Parathyroid adenoma (tissue), 2 donors: ENCODE measurements around the gene ITGB1.

Source experiments
- H2AFZ ChIP-seq: fragments of 300-600 bp; sonication (generic); one replicate; pipeline ENCODE4 v1.7.0; 2017; ENCODE audit warnings: antibody characterized with exemption, mild to moderate bottlenecking
- H3K27ac ChIP-seq: fragments of 300-600 bp; sonication (generic); one replicate; pipeline ENCODE4 v1.7.0; 2017
- H3K27me3 ChIP-seq: fragments of 300-600 bp; sonication (generic); one replicate; pipeline ENCODE4 v1.7.0; 2017; ENCODE audit warnings: low read length; ENCODE audit not compliant: control insufficient read depth, insufficient read depth
- H3K36me3 ChIP-seq: fragments of 300-600 bp; sonication (generic); one replicate; pipeline ENCODE4 v1.7.0; 2017; ENCODE audit warnings: low read length; ENCODE audit not compliant: control insufficient read depth, insufficient read depth
- H3K4me1 ChIP-seq: fragments of 300-600 bp; sonication (generic); one replicate; pipeline ENCODE4 v1.7.0; 2017; ENCODE audit warnings: control low read depth
- H3K4me2 ChIP-seq: fragments of 300-600 bp; sonication (generic); one replicate; pipeline ENCODE4 v1.7.0; 2017; ENCODE audit warnings: low read length
- H3K4me3 ChIP-seq: fragments of 300-600 bp; sonication (generic); one replicate; pipeline ENCODE4 v1.7.0; 2017; ENCODE audit warnings: low read depth, low read length
- H3K79me2 ChIP-seq: fragments of 300-600 bp; sonication (generic); one replicate; pipeline ENCODE4 v1.7.0; 2017; ENCODE audit warnings: control low read depth
- H3K9ac ChIP-seq: fragments of 300-600 bp; sonication (generic); one replicate; pipeline ENCODE4 v1.7.0; 2017; ENCODE audit warnings: mild to moderate bottlenecking
- H3K9me3 ChIP-seq: fragments of 300-600 bp; sonication (generic); one replicate; pipeline ENCODE4 v1.7.0; 2017; ENCODE audit warnings: low read length; ENCODE audit not compliant: control insufficient read depth
- TF ChIP-seq, protein P1 (sequence below): fragments of 300-600 bp; sonication (generic); IDR thresholded peaks from one replicate; pipeline ENCODE4 v1.7.0; 2017; ENCODE audit warnings: antibody characterized with exemption, mild to moderate bottlenecking
- donor health status: primary hyperparathyroidism.

Gene ITGB1

DNA sequence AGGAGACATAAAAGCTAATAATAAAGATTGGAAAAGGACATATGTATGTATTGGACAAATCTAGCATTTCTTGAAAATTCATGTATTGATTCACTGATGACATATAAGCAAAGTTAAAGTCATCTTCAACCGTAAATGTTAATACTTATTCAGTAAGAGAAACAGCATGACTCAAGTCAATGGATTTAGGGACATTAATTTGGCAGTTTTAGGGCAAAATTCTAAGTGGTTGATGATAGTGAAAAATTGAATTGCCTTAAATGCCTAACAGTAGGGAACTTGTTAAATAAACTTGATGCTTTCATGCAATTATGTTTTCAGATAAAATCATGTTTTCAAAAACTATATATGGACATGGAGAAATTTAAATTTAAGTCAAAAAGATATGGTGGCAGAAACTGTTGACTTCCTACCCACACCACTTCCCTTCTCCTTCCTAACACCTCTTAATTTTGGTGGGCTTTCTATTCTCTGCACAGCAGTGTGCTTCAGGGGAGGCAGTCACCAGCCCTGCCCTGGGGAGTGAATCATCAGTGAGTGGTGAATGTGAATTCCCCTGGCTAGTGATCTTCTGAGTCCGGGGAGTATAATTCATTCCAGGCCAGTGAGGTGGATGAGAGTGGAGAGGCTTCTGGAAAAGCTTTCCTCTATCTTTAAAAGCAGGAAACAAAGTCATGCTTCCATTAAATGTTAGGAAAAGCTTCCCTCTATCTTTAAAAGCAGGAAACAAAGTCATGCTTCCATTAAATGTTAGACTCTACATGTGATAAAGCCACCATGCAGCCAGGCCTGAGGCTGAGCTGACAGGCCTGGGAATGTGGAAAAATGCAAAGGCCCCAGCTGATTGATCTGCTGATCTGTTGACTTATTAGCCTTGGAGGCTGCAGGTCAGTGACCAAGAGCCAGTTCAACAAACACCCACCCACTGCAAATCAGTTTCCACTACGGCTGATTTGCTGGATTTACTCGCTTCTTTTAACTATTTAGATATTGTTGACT lies 25.2 kb upstream of the ITGB1 start:
- H2AFZ ChIP-seq = peak overlapping the region; percentile 44
- H3K27ac ChIP-seq = no peak overlapping the region
- H3K27me3 ChIP-seq = no peaks in the 10 kb centered on the region
- no peaks in the 10 kb centered on the region for H3K9me3 ChIP-seq
- TF ChIP-seq, protein P1, sequence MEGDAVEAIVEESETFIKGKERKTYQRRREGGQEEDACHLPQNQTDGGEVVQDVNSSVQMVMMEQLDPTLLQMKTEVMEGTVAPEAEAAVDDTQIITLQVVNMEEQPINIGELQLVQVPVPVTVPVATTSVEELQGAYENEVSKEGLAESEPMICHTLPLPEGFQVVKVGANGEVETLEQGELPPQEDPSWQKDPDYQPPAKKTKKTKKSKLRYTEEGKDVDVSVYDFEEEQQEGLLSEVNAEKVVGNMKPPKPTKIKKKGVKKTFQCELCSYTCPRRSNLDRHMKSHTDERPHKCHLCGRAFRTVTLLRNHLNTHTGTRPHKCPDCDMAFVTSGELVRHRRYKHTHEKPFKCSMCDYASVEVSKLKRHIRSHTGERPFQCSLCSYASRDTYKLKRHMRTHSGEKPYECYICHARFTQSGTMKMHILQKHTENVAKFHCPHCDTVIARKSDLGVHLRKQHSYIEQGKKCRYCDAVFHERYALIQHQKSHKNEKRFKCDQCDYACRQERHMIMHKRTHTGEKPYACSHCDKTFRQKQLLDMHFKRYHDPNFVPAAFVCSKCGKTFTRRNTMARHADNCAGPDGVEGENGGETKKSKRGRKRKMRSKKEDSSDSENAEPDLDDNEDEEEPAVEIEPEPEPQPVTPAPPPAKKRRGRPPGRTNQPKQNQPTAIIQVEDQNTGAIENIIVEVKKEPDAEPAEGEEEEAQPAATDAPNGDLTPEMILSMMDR = no peak
- no peaks in the 10 kb centered on the region for H3K79me2 ChIP-seq
- H3K4me2 ChIP-seq = no peak overlapping the region
- no peak overlapping the region for H3K9ac ChIP-seq
- no peaks in the 10 kb centered on the region for H3K36me3 ChIP-seq
- no peak overlapping the region for H3K4me3 ChIP-seq
- H3K4me1 ChIP-seq = peaks cover 2% of the 10 kb centered on the region

DNA sequence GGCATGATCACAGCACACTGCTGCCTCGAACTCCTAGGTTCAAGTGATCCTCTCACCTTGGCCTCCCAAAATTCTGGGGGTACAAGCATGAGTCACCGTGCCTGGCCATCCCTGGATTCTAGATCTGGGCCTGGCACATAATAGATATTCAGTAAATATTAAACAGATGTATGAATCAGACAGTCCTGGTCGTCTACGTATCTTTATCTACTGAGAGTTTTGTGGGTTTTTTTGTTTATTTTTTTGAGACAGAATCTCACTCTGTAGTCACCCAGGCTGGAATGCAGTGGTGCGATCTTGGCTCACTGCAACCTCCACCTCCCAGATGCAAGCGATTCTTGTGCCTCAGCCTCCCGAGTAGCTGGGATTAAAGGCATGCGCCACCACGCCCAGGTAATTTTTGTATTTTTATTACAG lies 24.3 kb upstream of the ITGB1 start:
- H3K36me3 ChIP-seq = no peaks in the 10 kb centered on the region
- H3K27ac ChIP-seq = peak overlapping the region; percentile 94
- H3K27me3 ChIP-seq = no peaks in the 10 kb centered on the region
- H2AFZ ChIP-seq = peak overlapping the region; percentile 91
- H3K4me1 ChIP-seq = peaks cover 2% of the 10 kb centered on the region
- no peak overlapping the region for H3K4me2 ChIP-seq
- H3K79me2 ChIP-seq = no peaks in the 10 kb centered on the region
- H3K9ac ChIP-seq = no peak overlapping the region
- no peak overlapping the region for H3K4me3 ChIP-seq
- TF ChIP-seq, protein P1 = no peak
- no peaks in the 10 kb centered on the region for H3K9me3 ChIP-seq

DNA sequence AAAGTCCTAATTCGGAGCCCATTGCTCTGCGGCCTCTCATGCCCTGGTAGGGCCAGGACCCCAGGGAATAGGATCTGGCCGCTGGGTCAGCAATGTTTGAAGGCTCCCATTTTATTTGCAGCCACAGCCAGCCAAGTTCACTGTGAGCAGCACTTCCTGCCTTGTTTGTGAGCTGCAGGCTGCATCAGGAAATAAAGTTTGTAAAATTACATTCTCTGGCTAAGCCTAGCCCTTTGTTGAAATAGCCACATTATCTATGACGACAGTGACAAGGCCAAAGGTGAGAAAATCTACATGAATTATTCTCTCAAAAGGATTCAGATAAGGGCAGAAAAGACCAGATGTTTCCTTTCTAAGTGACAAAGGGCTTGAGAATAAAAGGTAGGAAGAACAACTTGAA lies 23.7 kb upstream of the ITGB1 start:
- no peaks in the 10 kb centered on the region for H3K9me3 ChIP-seq
- H3K9ac ChIP-seq = no peak overlapping the region
- no peaks in the 10 kb centered on the region for H3K79me2 ChIP-seq
- H3K27ac ChIP-seq = peak overlapping the region; percentile 94
- H2AFZ ChIP-seq = peak overlapping the region; percentile 91
- no peak overlapping the region for H3K4me2 ChIP-seq
- TF ChIP-seq, protein P1 = no peak
- H3K4me3 ChIP-seq = no peak overlapping the region
- H3K4me1 ChIP-seq = peaks cover 2% of the 10 kb centered on the region
- no peaks in the 10 kb centered on the region for H3K36me3 ChIP-seq
- H3K27me3 ChIP-seq = no peaks in the 10 kb centered on the region

DNA sequence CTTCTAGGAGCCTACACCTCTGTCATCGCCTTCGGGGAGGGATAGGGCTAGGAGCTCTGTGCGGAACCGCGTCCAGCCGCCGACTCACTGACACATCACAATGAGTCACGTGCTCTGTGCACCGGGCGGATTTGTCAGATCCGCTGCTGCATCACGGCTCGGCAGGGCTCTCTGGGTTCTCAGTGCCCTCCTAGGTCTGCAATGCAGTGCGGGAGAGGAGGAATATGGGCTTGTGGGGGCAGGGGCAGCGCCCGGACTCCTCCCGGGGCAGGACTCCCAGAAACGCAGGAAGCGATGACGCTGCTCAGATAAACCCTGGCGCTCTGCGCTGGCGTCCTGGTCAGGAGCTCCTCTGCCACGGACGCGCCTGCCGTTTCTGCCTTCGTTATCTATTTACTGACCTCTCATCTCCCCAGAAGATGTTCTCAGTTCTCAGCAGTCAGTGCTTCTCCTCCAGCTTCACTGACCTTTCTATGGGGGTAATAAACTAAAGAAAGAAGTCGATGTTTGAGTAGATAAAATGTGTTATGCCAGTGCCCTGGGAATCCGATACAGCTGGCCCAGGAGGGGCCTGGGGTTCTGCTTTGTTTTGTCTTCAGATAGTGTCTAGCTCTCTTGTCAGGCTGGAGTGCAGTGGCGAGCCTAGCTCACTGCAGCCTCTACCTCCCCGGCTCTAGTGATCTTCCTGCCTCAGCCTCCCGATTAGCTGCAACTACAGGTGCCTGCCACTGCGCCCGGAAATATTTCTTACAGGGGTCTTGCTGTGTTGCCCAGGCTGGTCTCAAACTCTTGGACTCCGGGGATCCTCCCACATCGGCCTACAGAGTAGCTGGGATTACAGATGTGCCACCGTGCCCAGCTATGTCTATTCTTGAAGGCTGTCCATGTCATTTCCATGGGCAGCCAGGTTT lies 22.8 kb upstream of the ITGB1 start:
- no peaks in the 10 kb centered on the region for H3K27me3 ChIP-seq
- TF ChIP-seq, protein P1 = no peak
- peak overlapping the region; percentile 77 for H3K4me2 ChIP-seq
- peaks cover 2% of the 10 kb centered on the region for H3K4me1 ChIP-seq
- peak overlapping the region; percentile 15 for H3K9ac ChIP-seq
- H3K27ac ChIP-seq = peak overlapping the region; percentile 94
- no peaks in the 10 kb centered on the region for H3K36me3 ChIP-seq
- peak overlapping the region; percentile 91 for H2AFZ ChIP-seq
- no peaks in the 10 kb centered on the region for H3K79me2 ChIP-seq
- peak overlapping the region; percentile 64 for H3K4me3 ChIP-seq
- H3K9me3 ChIP-seq = no peaks in the 10 kb centered on the region
